Measurements from ENCODE around the gene TPBGL. TPM values are rescaled to one million over a fixed set of nuclear protein-coding genes. Genes with fewer than 3 reads are reported as not detected.

The TPBGL gene
- polyA plus RNA-seq, 3 donors = not detected

- no peak for TF ChIP-seq CTCF (IDR thresholded peaks at IDR 0.05)
- no peak overlapping the region for H3K4me3 Mint-ChIP-seq
- no peaks in the 10 kb centered on the region for H3K9me3 ChIP-seq (replicated peaks in 1 of 2; ENCODE audit: control insufficient read depth in 1 of 2, insufficient read depth in 1 of 2, low read length in 2 of 2)
- H3K36me3 Mint-ChIP-seq = peaks cover 53 to 86% of the 10 kb centered on the region in 2 donors
- peaks cover 89% of the 10 kb centered on the region for H3K79me2 ChIP-seq (ENCODE audit: insufficient read depth, low read length)
- intact Hi-C loops (cut with micrococcal nuclease) = no loop called here
- H3K36me3 ChIP-seq (replicated peaks in 1 of 2; ENCODE audit: control insufficient read depth in 1 of 2, insufficient read depth in 2 of 2, low read length in 2 of 2) = peaks cover 43 to 82% of the 10 kb centered on the region in 2 donors
- no peak overlapping the region for H2AFZ ChIP-seq (ENCODE audit: insufficient read depth, low read depth, low read length, poor library complexity, severe bottlenecking)
- H3K27me3 ChIP-seq (ENCODE audit: control insufficient read depth in 2 of 2, insufficient read depth in 2 of 2, low read length in 2 of 2) = no peaks in the 10 kb centered on the region
- DNase-seq = no peak
- no peak overlapping the region for H3K9ac ChIP-seq (ENCODE audit: insufficient read depth, low read length, poor library complexity, severe bottlenecking)
- H3K4me1 ChIP-seq (ENCODE audit: control insufficient read depth in 1 of 2, insufficient read depth in 2 of 2, low read length in 2 of 2) = no peaks in the 10 kb centered on the region
- no CpG with 5 or more reads among the region's 3 CpGs for WGBS (ENCODE audit: insufficient coverage)
- H3K4me2 ChIP-seq (replicated peaks; ENCODE audit: extremely low read depth, low read length, poor library complexity, severe bottlenecking) = no peak overlapping the region
- H4K20me1 ChIP-seq (ENCODE audit: insufficient read depth, low read length) = peaks cover 99% of the 10 kb centered on the region
- peak overlapping the region in 4 of 7 donors; percentile 15 to 66 (median 53) for H3K27ac Mint-ChIP-seq
- H3K4me3 ChIP-seq (replicated peaks in 1 of 3; ENCODE audit: low read depth in 2 of 3, low read length in 3 of 3) = no peak overlapping the region
- H3K27ac ChIP-seq (ENCODE audit: low read depth in 1 of 2, low read length in 2 of 2) = peak overlapping the region in 1 of 2 donors; percentile 14
- peaks cover 15% of the 10 kb centered on the region for H3K4me1 Mint-ChIP-seq
- H3K27me3 Mint-ChIP-seq (ENCODE audit: low read depth in 3 of 3) = peaks cover 0 to 4% (median 1%) of the 10 kb centered on the region in 3 donors
- H3K9me3 Mint-ChIP-seq = no peaks in the 10 kb centered on the region
Measured at GRCh38 chr11:75292943-75293342, 52.4 kb downstream of the TPBGL start.

Other genes with a start within 250 kb of the TPBGL start
- gene OR2AT4, start 143.9 kb upstream of the TPBGL start, polyA plus RNA-seq = not detected
- gene SLCO2B1, start 89.7 kb upstream of the TPBGL start, polyA plus RNA-seq = under 1 TPM in 2 of 3 donors, not detected in 1; 0.13 to 0.47 TPM
- gene ARRB1, start 110.9 kb downstream of the TPBGL start, polyA plus RNA-seq = 100 to 1,000 TPM in 1 of 3 donors, 10 to 100 TPM in 2; 52.6 to 114 (median 66.5) TPM
- 1,000 to 10,000 TPM; 1,248 to 1,563 (median 1,448) TPM for gene RPS3, start 158.7 kb downstream of the TPBGL start, polyA plus RNA-seq
- under 1 TPM in 2 of 3 donors, not detected in 1; 0.33 to 0.45 TPM for gene KLHL35, start 192.4 kb downstream of the TPBGL start, polyA plus RNA-seq

All from CD14-positive monocyte (primary cell).